ENCODE results near the gene NCOR1.

NCOR1 gene

DNA sequence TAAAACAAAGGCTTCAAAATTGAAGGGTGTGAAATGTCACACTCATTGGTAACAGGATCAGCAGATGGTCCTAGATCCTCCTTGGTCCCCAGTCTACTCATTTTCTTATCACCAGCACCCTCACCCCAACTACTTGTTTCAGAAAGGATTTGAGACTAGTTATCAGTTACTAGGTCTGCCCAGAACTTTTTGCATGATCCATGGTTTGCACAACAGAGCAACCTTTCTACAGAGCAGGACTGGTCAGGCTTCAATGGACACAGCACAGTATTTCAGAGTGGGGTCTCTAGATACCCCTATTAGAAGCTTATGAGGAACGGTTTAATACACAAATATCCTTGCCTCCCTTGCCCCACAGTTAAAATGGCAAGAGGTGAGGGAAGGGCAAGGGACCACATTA, 190.1 kb downstream of the NCOR1 start:
- no peak for DNase-seq

GRCh38 chr17:16023881-16024280, 191.5 kb downstream of the NCOR1 start:
- no peak for DNase-seq

DNA sequence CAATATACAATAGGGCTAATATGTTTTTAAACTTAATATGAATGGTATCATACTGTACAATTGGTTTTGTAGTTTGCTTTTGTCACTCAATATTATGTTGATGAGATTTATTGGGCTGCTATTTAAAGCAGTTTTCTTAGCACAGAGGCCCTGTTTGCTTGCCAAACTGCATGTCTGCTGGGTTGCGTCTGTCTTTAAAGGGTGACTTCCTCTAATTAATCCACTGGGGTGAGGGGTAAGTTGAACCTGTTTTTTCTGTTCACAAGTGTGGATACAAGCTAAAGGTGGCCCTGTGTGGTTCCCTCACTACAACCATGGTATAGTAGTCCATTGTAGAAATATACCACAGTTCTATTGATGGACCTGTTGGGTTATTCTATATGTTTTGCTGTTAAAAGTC, 196.0 kb downstream of the NCOR1 start:
- DNase-seq = no peak

- DNase-seq = no peak
Observed at GRCh38 chr17:16013943-16014407, 201.4 kb downstream of the NCOR1 start.

DNA sequence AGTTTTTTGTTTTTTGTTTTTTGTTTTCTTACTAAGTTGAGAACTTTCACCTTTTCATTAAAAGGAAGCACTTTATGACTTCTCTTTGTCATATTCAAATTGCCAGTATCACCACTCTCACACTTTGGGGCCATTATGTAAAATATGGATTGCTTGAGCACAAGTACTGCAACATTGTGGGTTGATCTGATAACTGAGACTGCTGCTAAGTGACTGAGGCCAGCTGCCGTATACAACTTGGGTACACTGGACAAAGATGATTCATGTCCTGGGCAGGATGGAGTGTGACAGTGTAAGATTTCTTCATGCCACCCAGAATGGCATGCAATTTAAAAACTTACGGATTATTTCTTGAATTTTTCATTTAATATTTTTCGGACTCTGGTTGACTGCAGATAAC, 207.9 kb downstream of the NCOR1 start:
- DNase-seq = no peak

DNA sequence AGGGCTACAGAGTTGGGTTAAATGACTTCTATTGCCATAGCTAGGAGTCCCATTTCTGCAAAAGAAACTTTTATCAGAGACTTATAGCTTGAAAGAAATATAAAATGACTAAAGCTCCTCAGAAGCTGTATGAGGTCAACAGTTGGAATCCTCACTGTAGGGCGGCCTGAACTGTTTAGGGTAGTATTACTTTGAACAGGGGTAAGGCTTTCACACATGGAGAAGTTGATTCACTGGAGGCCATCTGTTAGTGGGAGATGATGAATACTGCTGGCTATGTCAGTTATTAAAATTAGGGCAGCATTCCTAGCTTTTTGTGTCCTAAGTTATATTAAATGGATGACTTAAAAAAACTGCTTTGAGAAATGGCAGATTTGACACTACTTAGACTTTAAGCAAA, 209.7 kb downstream of the NCOR1 start:
- DNase-seq = no peak

- no peak for DNase-seq
Observed at GRCh38 chr17:16003841-16004240, 211.5 kb downstream of the NCOR1 start.

GRCh38 chr17:16002708-16003260, 212.6 kb downstream of the NCOR1 start:
- DNase-seq = no peak

DNA sequence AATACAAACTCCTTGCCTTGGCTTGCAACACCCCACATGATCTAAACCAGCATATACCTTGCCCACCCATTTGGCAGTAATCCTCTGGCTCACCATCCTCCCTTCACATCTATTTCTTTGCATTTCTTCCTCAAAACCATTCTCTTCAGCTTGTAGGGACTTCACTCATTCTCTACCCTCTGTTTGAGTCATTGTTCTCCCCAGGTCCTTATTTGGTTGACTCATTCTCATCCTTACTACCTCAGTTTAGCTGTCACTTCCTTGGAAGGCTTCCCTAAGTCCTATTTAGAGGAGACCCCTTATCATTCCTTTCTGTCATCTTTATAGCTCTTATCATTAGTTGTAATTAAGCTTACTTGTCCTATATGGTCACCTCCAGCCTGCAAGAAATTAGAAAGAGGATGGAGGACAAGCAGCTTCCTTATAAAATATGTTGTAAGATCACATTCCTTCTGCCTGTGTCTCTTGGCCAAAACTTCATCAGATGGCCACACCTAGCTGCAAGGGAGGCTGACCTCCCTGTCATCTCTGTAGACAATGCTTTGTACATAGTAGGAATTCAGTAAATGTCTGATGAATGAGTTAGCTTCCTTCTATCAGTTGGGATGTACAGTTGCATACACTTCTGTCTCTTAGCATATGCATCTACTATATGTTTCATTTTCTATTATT, 214.0 kb downstream of the NCOR1 start:
- DNase-seq = no peak

- DNase-seq = peak in 1 of 2 experiments; percentile 42
Observed at GRCh38 chr17:15999974-16000827, 215.1 kb downstream of the NCOR1 start.

DNA sequence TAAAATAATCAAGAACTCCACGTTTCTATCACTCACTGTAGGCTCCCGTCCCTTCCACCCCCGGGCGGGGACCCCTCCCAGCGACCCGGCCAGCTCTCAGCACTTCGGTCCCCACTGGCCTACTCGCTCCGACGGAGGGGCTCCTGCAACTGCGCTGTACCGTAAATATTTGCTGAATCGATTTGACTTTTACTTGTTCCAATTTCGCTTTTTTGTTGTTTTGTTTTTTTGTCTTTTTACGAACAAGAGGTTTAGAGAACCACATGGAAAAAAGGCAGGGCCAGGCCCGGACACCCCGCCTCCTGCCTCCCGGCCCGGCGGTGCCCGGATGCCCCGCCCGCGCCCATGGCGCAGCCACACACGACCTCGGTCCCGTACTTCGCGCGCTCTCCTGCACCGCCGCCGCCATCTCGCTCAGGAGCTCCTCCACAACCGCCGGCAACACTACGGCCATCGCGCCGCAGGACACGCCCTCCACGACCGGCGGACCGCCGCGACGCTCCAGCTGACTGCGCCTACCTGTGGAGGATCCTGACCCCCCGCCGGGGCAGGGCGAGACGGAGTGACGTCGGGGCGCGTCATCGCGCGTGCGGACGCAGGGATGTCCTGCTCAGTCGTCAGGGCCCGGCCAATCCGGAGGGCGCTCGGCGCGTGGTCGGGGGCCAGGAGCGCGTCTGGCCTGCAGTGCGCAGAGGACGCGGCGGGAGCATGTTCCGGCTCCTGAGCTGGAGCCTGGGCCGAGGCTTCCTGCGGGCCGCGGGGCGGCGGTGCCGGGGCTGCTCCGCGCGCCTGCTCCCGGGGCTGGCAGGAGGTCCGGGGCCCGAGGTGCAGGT, 216.0 kb downstream of the NCOR1 start, which contains the start of the genes TTC19 and ZSWIM7:
TTC19 (plus strand) TSS at position 684 of the 833 bp plus-strand sequence; CDS start at position 709, 25 bp downstream.
ZSWIM7 (minus strand) TSS at position 564 of the 833 bp plus-strand sequence; CDS start at position 454, 110 bp downstream.
- peak; percentile 96 to 97 for DNase-seq

GRCh38 chr17:15998031-15998562, 217.2 kb downstream of the NCOR1 start:
- no peak for DNase-seq

DNA sequence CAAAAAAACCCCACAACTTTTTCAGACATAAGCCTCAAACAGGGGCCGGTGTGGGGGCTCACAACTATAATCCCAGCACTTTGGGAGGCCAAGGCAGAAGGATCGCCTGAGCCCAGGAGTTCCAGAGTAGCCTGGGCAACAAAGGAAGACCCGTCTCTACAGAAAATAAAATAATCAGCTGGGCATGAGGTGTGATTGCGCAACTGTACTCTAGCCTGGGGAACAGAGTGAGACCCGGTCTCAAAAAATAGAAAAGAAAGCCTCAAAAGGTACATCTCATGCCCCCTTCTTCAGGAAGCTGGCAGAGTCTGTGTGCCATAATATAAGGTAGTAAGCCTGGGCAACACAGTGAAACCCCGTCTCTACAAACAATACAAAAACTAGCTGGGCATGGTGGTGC, 219.0 kb downstream of the NCOR1 start:
- no peak for DNase-seq

GRCh38 chr17:15981646-15982580, 233.4 kb downstream of the NCOR1 start:
- DNase-seq = no peak

DNA sequence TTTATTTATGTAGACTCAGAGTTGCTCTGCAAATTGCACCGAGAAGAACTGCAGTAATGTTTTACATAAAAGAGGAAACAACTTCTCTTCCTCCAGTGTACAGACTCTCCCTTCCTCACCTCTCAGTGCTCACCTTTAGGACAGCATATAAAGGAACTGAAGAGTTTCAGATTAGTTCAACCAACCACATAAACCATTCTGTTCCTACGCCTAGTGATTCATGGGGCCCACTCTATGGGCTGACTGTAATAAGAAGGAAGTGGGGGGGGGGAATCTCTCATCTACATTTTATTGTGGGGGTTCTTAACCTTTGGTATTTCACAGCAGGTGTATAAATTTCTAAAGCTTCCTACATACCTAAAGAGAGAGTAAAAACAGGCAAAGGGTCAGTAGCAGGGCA, 234.1 kb downstream of the NCOR1 start:
- DNase-seq = peak in 1 of 2 experiments; percentile 39
